Neural cell (in vitro differentiated cells): ENCODE data around the gene FCGR3B.
"Not testable (repeated sequence)": the region's sequence is repeated elsewhere in the genome, so short reads cannot be mapped to it uniquely, and the experiment has no call there.

ENCODE experiments used
- CTCF ChIP-seq: fragments of 450-650 bp; IDR thresholded peaks from 2 replicates; pipeline ENCODE4 v1.5.1; 2014; ENCODE audit warnings: antibody characterized with exemption, mild to moderate bottlenecking, moderate library complexity; ENCODE audit not compliant: poor library complexity, severe bottlenecking
- EP300 ChIP-seq: fragments of 450-650 bp; conservative IDR thresholded peaks from 2 replicates; pipeline ENCODE4 v1.6.1; 2014; ENCODE audit warnings: antibody characterized with exemption, mild to moderate bottlenecking, moderate library complexity; ENCODE audit not compliant: poor library complexity, severe bottlenecking
- EZH2 ChIP-seq: fragments of 200-600, 300-800 bp; shearing (Covaris generic), sonication (generic); IDR thresholded peaks from 2 replicates; pipeline ENCODE4 v1.6.1; 2014; ENCODE audit warnings: antibody characterized with exemption, low read length, borderline replicate concordance, mild to moderate bottlenecking; ENCODE audit not compliant: insufficient read depth, poor library complexity, severe bottlenecking
- MXI1 ChIP-seq: fragments of 450-650 bp; conservative IDR thresholded peaks from 2 replicates; pipeline ENCODE4 v1.6.1; 2014; ENCODE audit warnings: antibody characterized with exemption, mild to moderate bottlenecking; ENCODE audit not compliant: poor library complexity, severe bottlenecking
- POLR2AphosphoS5 ChIP-seq: IDR thresholded peaks from 2 replicates; pipeline ENCODE4 v1.6.1; 2012
- RAD21 ChIP-seq: fragments of 450-650 bp; conservative IDR thresholded peaks from 2 replicates; pipeline ENCODE4 v1.6.1; 2014; ENCODE audit warnings: antibody characterized with exemption, mild to moderate bottlenecking, moderate library complexity
- SMC3 ChIP-seq: fragments of 450-650 bp; conservative IDR thresholded peaks from 2 replicates; pipeline ENCODE4 v1.6.1; 2014; ENCODE audit warnings: antibody characterized with exemption, mild to moderate bottlenecking, moderate library complexity; ENCODE audit not compliant: poor library complexity
- TAF1 ChIP-seq: IDR thresholded peaks from 2 replicates; pipeline ENCODE4 v1.6.1; 2012; ENCODE audit warnings: low read depth

DNA sequence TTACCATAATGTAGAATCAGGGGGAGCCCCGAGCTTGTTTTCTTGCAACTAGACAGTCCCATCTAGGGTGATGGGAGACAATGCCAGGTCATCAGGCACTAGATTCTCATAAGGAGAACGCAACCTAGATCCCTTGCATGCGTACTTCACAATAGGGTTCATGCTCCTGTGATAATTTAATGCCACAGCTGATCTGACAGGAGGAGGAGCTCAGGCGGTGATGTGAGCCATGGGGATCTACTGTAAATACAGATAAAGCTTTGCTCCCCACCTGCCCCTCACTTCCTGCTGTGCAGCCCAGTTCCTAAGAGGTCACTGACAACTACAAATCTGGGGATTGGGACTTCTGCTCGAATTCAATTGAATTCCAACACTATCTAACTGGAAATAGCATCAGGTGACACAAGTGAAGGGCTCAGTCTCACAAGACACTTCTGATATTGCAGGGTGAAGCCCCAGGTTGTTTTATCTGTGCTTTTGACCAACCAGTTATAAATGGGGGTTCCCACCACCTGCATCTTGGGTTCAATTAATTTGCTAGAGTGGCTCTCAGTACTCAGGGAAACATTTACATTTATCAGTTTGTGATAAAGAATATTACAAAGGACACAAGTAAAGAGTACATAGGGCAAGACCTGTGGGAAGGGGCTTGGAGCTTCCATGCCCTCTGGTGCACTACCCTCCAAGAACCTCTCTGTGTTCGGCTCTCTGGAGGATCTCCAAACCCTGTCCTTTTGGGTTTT is 7.4 kb upstream of the FCGR3B start:
- TF ChIP-seq CTCF, POLR2AphosphoS5, TAF1, EP300, SMC3, RAD21, EZH2, MXI1: not testable (repeated sequence)
